ENCODE data around the gene AGPS.

- TF ChIP-seq CTCF (IDR thresholded peaks at IDR 0.05; ENCODE audit: low read depth, low read length) (no peak), EZH2phosphoT487 (IDR thresholded peaks at IDR 0.05; ENCODE audit: low read depth) (no peak)
Measured at GRCh38 chr2:177484180-177484795, 91.7 kb downstream of the AGPS start.

All from OCI-LY3 (cell line).